OCI-LY7 (cell line): ENCODE data around the gene TRIP10. TPM values are rescaled to one million over a fixed set of nuclear protein-coding genes. Genes with fewer than 3 reads are reported as not detected.

ENCODE experiments used
- BruUV-seq: library from RNA; stranded (reverse); fragments of 400-500 nt; replicated peaks from 2 replicates; lab custom pipeline; 2021; lab: Mats Ljungman, UMichigan
- CTCF ChIA-PET: fragments of 300-600 bp; sonication (Branson Sonifier 250); formaldehyde crosslinking; loops from one replicate; lab custom pipeline; 2022; ENCODE audit warnings: antibody characterized with exemption; ENCODE audit not compliant: unreplicated experiment; lab: Charles Lee
- POLR2A ChIA-PET: fragments of 300-600 bp; sonication (Branson Sonifier 250); formaldehyde crosslinking; loops from one replicate; lab custom pipeline; 2022; ENCODE audit warnings: antibody characterized with exemption; lab: Charles Lee
- DNase-seq: peaks from one replicate; pipeline ENCODE4 v3.0.0-alpha.2; 2015; ENCODE audit warnings: low spot score
- H2AFZ ChIP-seq: fragments of 200-600 bp; sonication (generic), shearing (Covaris generic); 2 replicates; pipeline ENCODE4 v1.6.1; 2014; ENCODE audit warnings: mild to moderate bottlenecking, antibody characterized with exemption, low read length, moderate library complexity
- H3K27ac ChIP-seq: fragments of 200-600 bp; sonication (generic); 2 replicates; pipeline ENCODE4 v1.5.1; 2014; ENCODE audit warnings: mixed run types, low read depth, mild to moderate bottlenecking, moderate library complexity, low read length, inconsistent platforms; ENCODE audit not compliant: poor library complexity, severe bottlenecking
- H3K36me3 ChIP-seq: fragments of 200-600 bp; sonication (generic); 2 replicates; pipeline ENCODE4 v1.6.1; 2014; ENCODE audit warnings: mild to moderate bottlenecking, antibody characterized with exemption, low read length, moderate library complexity, mixed read lengths; ENCODE audit not compliant: insufficient read depth
- H3K4me1 ChIP-seq: fragments of 200-600 bp; sonication (generic); 2 replicates; pipeline ENCODE4 v1.5.1; 2014; ENCODE audit warnings: mild to moderate bottlenecking, low read length; ENCODE audit not compliant: insufficient read depth, poor library complexity, severe bottlenecking
- H3K4me2 ChIP-seq: fragments of 200-600 bp; sonication (generic); 2 replicates; pipeline ENCODE4 v1.6.1; 2014; ENCODE audit warnings: mild to moderate bottlenecking, low read length
- H3K4me3 ChIP-seq: fragments of 200-600 bp; sonication (generic); 2 replicates; pipeline ENCODE4 v1.5.1; 2014; ENCODE audit warnings: mild to moderate bottlenecking, low read depth, low read length; ENCODE audit not compliant: poor library complexity, severe bottlenecking
- H3K79me2 ChIP-seq: fragments of 200-600 bp; sonication (generic); 2 replicates; pipeline ENCODE4 v1.6.1; 2016; ENCODE audit warnings: low read depth, mild to moderate bottlenecking, low read length, moderate library complexity, mixed read lengths; ENCODE audit not compliant: insufficient read depth
- H3K9me2 ChIP-seq: fragments of 200-600 bp; sonication (generic); 2 replicates; pipeline ENCODE4 v1.6.1; 2016; ENCODE audit warnings: mild to moderate bottlenecking, low read length, mixed read lengths; ENCODE audit not compliant: insufficient read depth
- H3K9me3 ChIP-seq: fragments of 200-600 bp; sonication (generic); 2 replicates; pipeline ENCODE4 v1.6.1; 2014; ENCODE audit warnings: mild to moderate bottlenecking, mixed run types, low read length, mixed read lengths
- H4K20me1 ChIP-seq: fragments of 200-600 bp; sonication (generic); 2 replicates; pipeline ENCODE4 v1.6.1; 2014; ENCODE audit warnings: mild to moderate bottlenecking, antibody characterized with exemption, low read length, moderate library complexity, mixed read lengths; ENCODE audit not compliant: insufficient read depth
- CTCF ChIP-seq: fragments of 200-600 bp; sonication (generic); conservative IDR thresholded peaks from 2 replicates; pipeline ENCODE4 v1.5.1; 2014; ENCODE audit warnings: mild to moderate bottlenecking, antibody characterized with exemption, low read length, moderate library complexity, mixed read lengths
- EZH2phosphoT487 ChIP-seq: fragments of 200-600 bp; sonication (generic); IDR thresholded peaks from 2 replicates; pipeline ENCODE4 v1.6.1; 2018; ENCODE audit warnings: low read depth, borderline replicate concordance, mild to moderate bottlenecking, mixed run types, antibody characterized with exemption, low read length, moderate library complexity, mixed read lengths
- intact Hi-C: fragments of 100-400 bp; cut with micrococcal nuclease; formaldehyde crosslinking; loops from one replicate; pipeline ENCODE4 v1.10.0; 2022; ENCODE audit not compliant: unreplicated experiment
- total RNA-seq, 2 experiments: library from RNA; depleted of rRNA in 1 of 2; stranded (reverse); fragments of >200 nt in 1 of 2; shearing (Covaris generic) in 1 of 2; gene quantifications; 2 replicates each; pipeline ENCODE4 v1.2.3, GENCODE V29; 2014 to 2022

TRIP10 gene
- total RNA-seq, 2 experiments from 2014 or later: 16.1 to 19.9 TPM

- H3K79me2 ChIP-seq: no peaks in the 10 kb centered on the region
- H3K27ac ChIP-seq: no peak overlapping the region
- no peak overlapping the region for H2AFZ ChIP-seq
- no peaks in the 10 kb centered on the region for H3K9me2 ChIP-seq
- H3K36me3 ChIP-seq: no peaks in the 10 kb centered on the region
- ChIA-PET POLR2A (no interaction called here), CTCF (no interaction called here)
- no peaks in the 10 kb centered on the region; the same call in 1 of the 2 replicates for H3K9me3 ChIP-seq
- TF ChIP-seq CTCF: no peak
- TF ChIP-seq EZH2phosphoT487: no peak
- H3K4me3 ChIP-seq: no peak overlapping the region
- peak; percentile 86 for DNase-seq
- intact Hi-C loops: no loop called here
- no peaks in the 10 kb centered on the region for H4K20me1 ChIP-seq
- no TSS peak for BruUV-seq
- H3K4me1 ChIP-seq: no peaks in the 10 kb centered on the region
- no peak overlapping the region for H3K4me2 ChIP-seq
Measured at GRCh38 chr19:6693681-6694080, 45.8 kb upstream of the TRIP10 start.

DNA sequence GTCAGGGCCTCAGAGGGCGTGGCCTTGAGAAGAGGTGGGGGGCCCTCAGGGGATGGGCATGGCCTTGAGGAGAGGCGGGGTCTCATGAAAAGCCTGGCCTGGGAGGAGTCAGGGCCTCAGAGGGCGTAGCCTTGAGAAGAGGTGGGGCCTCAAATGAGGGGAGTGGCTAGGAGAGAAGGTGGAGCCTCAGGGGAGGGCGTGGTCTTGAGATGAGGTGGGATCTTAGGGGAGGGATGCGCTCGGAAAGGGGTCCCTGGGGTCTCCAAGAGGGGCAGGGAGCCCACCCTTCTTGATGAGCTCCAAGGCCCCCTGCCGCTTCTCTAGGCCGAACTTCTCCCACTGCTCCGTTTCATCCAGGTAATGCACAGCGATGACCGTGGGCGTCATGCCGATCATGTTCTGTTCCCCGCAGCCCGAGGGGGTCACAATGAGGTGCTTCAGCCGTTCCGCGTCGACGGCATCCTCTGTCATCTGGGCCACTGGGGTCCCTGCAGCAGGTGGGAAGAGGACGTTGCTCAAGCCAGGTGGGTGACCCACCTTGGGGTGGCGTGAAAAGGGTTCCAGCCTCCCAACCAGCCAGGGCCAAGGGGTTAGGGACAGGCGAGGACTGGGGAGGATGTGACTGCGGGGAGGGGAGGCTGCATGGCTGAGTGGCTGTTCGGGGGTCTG lies 45.2 kb upstream of the TRIP10 start:
- ChIA-PET POLR2A (no interaction called here), CTCF (no interaction called here)
- peaks cover 4% of the 10 kb centered on the region; the same call in 1 of the 2 replicates for H3K9me3 ChIP-seq
- H3K79me2 ChIP-seq: no peaks in the 10 kb centered on the region
- no peak overlapping the region for H2AFZ ChIP-seq
- no peaks in the 10 kb centered on the region for H3K4me1 ChIP-seq
- H3K9me2 ChIP-seq: no peaks in the 10 kb centered on the region
- H3K36me3 ChIP-seq: no peaks in the 10 kb centered on the region
- H4K20me1 ChIP-seq: no peaks in the 10 kb centered on the region
- intact Hi-C loops: no loop called here
- no peak overlapping the region for H3K4me3 ChIP-seq
- DNase-seq: peak; percentile 77
- no peak overlapping the region for H3K4me2 ChIP-seq
- no TSS peak for BruUV-seq
- H3K27ac ChIP-seq: no peak overlapping the region
- TF ChIP-seq CTCF (no peak), EZH2phosphoT487 (no peak)

DNA sequence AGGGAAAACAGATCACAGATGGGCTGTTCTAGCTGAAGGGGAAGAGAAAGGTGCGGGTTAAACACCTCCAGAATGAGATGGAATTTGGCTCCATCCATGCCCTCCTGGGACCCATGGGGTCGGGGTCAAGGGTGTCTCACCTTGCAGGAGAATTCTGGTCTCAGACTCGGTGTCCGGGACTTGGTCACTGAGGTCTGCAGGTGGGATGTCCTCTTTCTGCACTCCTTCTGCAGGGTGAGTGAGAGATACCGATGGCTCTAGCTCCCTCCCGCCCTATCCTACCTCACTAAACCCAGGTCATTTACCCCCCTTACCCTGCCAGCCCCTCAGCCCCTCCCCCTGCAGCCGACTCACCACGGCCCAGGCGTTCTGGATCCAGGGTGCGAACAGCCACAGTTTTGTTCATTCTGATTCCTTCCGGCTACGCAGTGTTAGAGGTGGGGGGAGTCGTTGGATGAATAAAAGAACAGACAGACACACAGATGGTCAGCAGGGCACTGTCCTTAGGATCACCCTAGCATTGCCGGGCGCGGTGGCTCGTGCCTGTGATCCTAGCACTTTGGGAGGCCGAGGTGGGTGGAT lies 43.1 kb upstream of the TRIP10 start:
- no peaks in the 10 kb centered on the region for H3K79me2 ChIP-seq
- H3K4me2 ChIP-seq: no peak overlapping the region
- H3K9me3 ChIP-seq: peaks cover 8% of the 10 kb centered on the region; the same call in 1 of the 2 replicates
- H3K27ac ChIP-seq: no peak overlapping the region
- no peaks in the 10 kb centered on the region for H4K20me1 ChIP-seq
- no peak overlapping the region for H3K4me3 ChIP-seq
- H2AFZ ChIP-seq: no peak overlapping the region
- TF ChIP-seq CTCF (no peak), EZH2phosphoT487 (no peak)
- no TSS peak for BruUV-seq
- intact Hi-C loops: no loop called here
- no peaks in the 10 kb centered on the region for H3K9me2 ChIP-seq
- POLR2A ChIA-PET: interaction anchor here (0.6 kb wide), 1 partner anchor 1958 kb away, joined by 3 read pairs; no protein-coding TSS in a partner anchor
- CTCF ChIA-PET: no interaction called here
- no peak for DNase-seq
- H3K36me3 ChIP-seq: no peaks in the 10 kb centered on the region
- H3K4me1 ChIP-seq: no peaks in the 10 kb centered on the region
